Measurements from ENCODE around the gene MRGPRG. TPM values are rescaled to one million over a fixed set of nuclear protein-coding genes. Genes with fewer than 3 reads are reported as not detected.
A peak's percentile ranks its signal among the peaks of the same experiment; 100 is the strongest.

MRGPRG gene
- total and polyA plus RNA-seq, 9 of the 15 experiments (the other 6 are each of a cell fraction or from before 2014, with no cell fraction given) = not detected

GRCh38 chr11:3220101-3220500, 1.5 kb upstream of the MRGPRG start:
- peaks cover 0 to 6% of the 10 kb centered on the region in 2 experiments; a peak in 1 of 5 replicates for H3K27me3 ChIP-seq (ENCODE audit: control insufficient read depth in 2 of 2, insufficient read depth in 2 of 2, low read length in 2 of 2)
- WGBS (ENCODE audit: insufficient coverage, low coverage, missing lambda C conversion rate) = 48% methylated on average over 8 of the region's 11 CpGs

GRCh38 chr11:3219281-3219892, 774 bp upstream of the MRGPRG start:
- Histone ChIP-seq H3K27me3 (ENCODE audit: control insufficient read depth in 2 of 2, insufficient read depth in 2 of 2, low read length in 2 of 2) (peaks cover 0 to 7% of the 10 kb centered on the region in 2 experiments; a peak in 1 of 5 replicates), H4K20me1 (replicated peaks; ENCODE audit: control insufficient read depth, insufficient read depth, low read length) (no peaks in the 10 kb centered on the region), H3K9me1 (ENCODE audit: control insufficient read depth, insufficient read depth, low read length) (no peaks in the 10 kb centered on the region), H3K9ac (ENCODE audit: insufficient read depth in 1 of 2, low read depth in 2 of 2, low read length in 2 of 2) (no peak overlapping the region), H2AFZ (ENCODE audit: low read depth, low read length) (0 out of 2 replicates have a peak overlapping the region, but pooled peaks have one; percentile 26), H3K36me3 (ENCODE audit: control insufficient read depth, insufficient read depth, low read length) (no peaks in the 10 kb centered on the region), H3K79me2 (ENCODE audit: control insufficient read depth, insufficient read depth, low read length) (no peaks in the 10 kb centered on the region), H3K4me3 (no peak overlapping the region), H3K4me1 (replicated peaks in 1 of 2; ENCODE audit: control insufficient read depth in 2 of 2, insufficient read depth in 2 of 2, low read length in 2 of 2) (peaks cover 11 to 80% of the 10 kb centered on the region in 2 experiments; a peak in 4 of 5 replicates), H3K4me2 (ENCODE audit: insufficient read depth, low read length) (no peak overlapping the region), H3K27ac (ENCODE audit: extremely low read depth, low read depth, low read length) (no peak overlapping the region), H3K9me3 (replicated peaks; ENCODE audit: control insufficient read depth, insufficient read depth, low read depth, low read length) (no peaks in the 10 kb centered on the region)
- TF ChIP-seq CGGBP1 (CRISPR knock-in tag; IDR thresholded peaks at IDR 0.05) (no peak), ZNF24 (IDR thresholded peaks at IDR 0.05) (no peak), ZNF324 (CRISPR knock-in tag; IDR thresholded peaks at IDR 0.05) (no peak), ZNF165 (CRISPR knock-in tag; IDR thresholded peaks at IDR 0.05; ENCODE audit: borderline replicate concordance) (no peak), ZKSCAN8 (CRISPR knock-in tag; IDR thresholded peaks at IDR 0.05) (no peak), CBFA2T2 (conservative IDR thresholded peaks at IDR 0.05) (no peak)
- in situ Hi-C loops (cut with MboI) (no loop called here), intact Hi-C loops (cut with micrococcal nuclease) (loop anchor here (5.0 kb wide), 1 partner anchor 188 kb away; no protein-coding TSS in a partner anchor)
- 29% methylated on average over 14 of the region's 14 CpGs for WGBS (ENCODE audit: insufficient coverage, low coverage, missing lambda C conversion rate)
- no peak for DNase-seq (ENCODE audit: extremely low read depth in 1 of 4, low spot score in 3 of 4)
- CTCF ChIA-PET (ENCODE audit: low intra/inter-chr PET ratio) = no interaction called here
- no peak for ATAC-seq
- POLR2A ChIA-PET = interaction anchor here (0.6 to 1.2 kb wide), 2 partner anchors 11 to 25 kb away, joined by 3 to 4 read pairs; no protein-coding TSS in a partner anchor
- no TSS peak for BruUV-seq (replicated peaks)
- peak; percentile 11 for FAIRE-seq

More at GRCh38 chr11:3220101-3220500, 1.5 kb upstream of the MRGPRG start:
- FAIRE-seq (no peak), ATAC-seq (no peak), DNase-seq (ENCODE audit: extremely low read depth in 1 of 4, low spot score in 3 of 4) (no peak)
- BruUV-seq (replicated peaks) = no TSS peak
- no peak for TF ChIP-seq MYNN (IDR thresholded peaks at IDR 0.05)
- no peak for TF ChIP-seq MYNN (CRISPR knock-in tag; IDR thresholded peaks at IDR 0.05)
- TF ChIP-seq ZNF274 (IDR thresholded peaks at IDR 0.05; ENCODE audit: borderline replicate concordance, low read depth, low read length) = no peak
- no peak for TF ChIP-seq ZFP1 (CRISPR knock-in tag; IDR thresholded peaks at IDR 0.05)
- TF ChIP-seq NEUROD1 (IDR thresholded peaks at IDR 0.05; ENCODE audit: borderline replicate concordance, low read depth, low read length, partially characterized antibody) = no peak
- TF ChIP-seq ZNF586 (CRISPR knock-in tag; conservative IDR thresholded peaks at IDR 0.05) = no peak
- no peak for TF ChIP-seq PHF21A (IDR thresholded peaks at IDR 0.05; ENCODE audit: borderline replicate concordance, low read depth)
- no peak for TF ChIP-seq SIN3A (IDR thresholded peaks at IDR 0.05; ENCODE audit: borderline replicate concordance in 2 of 2, control insufficient read depth in 1 of 2, low read depth in 2 of 2, low read length in 2 of 2)
- TF ChIP-seq ZNF224 (CRISPR knock-in tag; IDR thresholded peaks at IDR 0.05) = no peak
- Histone ChIP-seq H3K9ac (ENCODE audit: insufficient read depth in 1 of 2, low read depth in 2 of 2, low read length in 2 of 2) (peak overlapping the region in 1 of 2 experiments; percentile 21; a peak in 1 of 4 replicates), H3K4me3 (no peak overlapping the region), H4K20me1 (replicated peaks; ENCODE audit: control insufficient read depth, insufficient read depth, low read length) (no peaks in the 10 kb centered on the region), H2AFZ (ENCODE audit: low read depth, low read length) (no peak overlapping the region), H3K27ac (ENCODE audit: extremely low read depth, low read depth, low read length) (no peak overlapping the region), H3K79me2 (ENCODE audit: control insufficient read depth, insufficient read depth, low read length) (no peaks in the 10 kb centered on the region), H3K9me1 (ENCODE audit: control insufficient read depth, insufficient read depth, low read length) (no peaks in the 10 kb centered on the region), H3K36me3 (ENCODE audit: control insufficient read depth, insufficient read depth, low read length) (no peaks in the 10 kb centered on the region), H3K9me3 (replicated peaks; ENCODE audit: control insufficient read depth, insufficient read depth, low read depth, low read length) (no peaks in the 10 kb centered on the region), H3K4me2 (ENCODE audit: insufficient read depth, low read length) (no peak overlapping the region), H3K4me1 (replicated peaks in 1 of 2; ENCODE audit: control insufficient read depth in 2 of 2, insufficient read depth in 2 of 2, low read length in 2 of 2) (peaks cover 11 to 86% of the 10 kb centered on the region in 2 experiments; a peak in 4 of 5 replicates)
- in situ Hi-C loops (cut with MboI) (no loop called here), intact Hi-C loops (cut with micrococcal nuclease) (no loop called here)
- ChIA-PET CTCF (ENCODE audit: low intra/inter-chr PET ratio) (no interaction called here), POLR2A (no interaction called here)

Measured in K562 (cell line).